ENCODE data around the gene FGD5.

The FGD5 gene

DNA sequence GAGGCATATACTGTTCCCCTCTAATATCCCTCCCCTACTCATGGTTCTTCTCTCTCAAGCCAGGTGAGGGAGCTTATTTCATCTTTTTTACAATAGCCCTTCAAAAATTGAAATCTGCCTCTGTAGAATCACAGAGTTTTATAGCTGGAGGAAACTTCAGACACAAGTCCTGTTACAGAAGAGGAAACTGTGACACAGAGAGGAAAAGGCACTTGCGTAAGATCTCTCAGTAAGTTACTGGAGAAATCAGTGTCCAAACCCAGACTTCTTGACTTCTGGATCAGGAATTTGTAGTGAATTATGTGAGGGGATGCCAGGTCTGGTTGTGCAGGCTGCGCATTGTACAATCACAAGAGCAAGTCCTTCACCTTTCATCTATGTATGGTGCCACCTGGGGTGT lies 4.6 kb downstream of the FGD5 start:
- H3K27ac ChIP-seq (ENCODE audit: low read length), result no peak overlapping the region
- H3K27me3 ChIP-seq (ENCODE audit: insufficient read depth, low read length), result no peaks in the 10 kb centered on the region

DNA sequence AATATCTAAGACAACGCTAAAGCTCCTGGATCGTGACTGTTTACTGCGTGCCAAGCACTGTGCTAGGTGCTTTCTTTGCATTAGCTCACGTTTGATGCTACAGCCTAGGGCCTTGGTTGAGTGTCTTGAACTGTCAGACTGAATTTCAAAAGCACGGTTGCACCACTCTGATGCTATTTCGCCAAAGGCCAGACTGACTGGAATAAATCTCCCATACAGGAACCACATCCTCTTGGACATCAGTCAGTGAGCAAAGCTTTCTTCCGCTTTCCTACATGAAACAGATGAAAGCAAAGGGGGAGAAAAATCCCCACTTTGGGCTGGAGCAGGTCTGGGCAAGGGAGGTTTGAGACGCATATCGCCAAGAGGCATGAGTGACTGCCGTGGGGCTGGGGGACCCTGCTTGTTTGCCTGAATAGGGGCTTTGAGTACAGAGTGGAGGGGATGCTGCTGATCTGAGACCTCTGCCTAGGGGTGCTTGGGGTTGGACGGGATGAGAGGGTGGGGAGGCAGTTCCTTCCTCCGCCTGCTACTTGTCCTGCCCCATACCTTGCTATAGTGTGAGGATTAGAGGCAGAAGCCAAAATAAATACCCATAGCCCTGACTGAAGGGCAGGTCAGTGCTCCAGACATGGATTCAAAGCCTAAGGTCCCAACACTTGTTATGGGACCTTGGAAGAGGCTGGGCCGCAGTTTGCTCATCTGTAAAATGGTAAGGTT lies 5.3 kb downstream of the FGD5 start:
- Histone ChIP-seq H3K27me3 (ENCODE audit: insufficient read depth, low read length) (no peaks in the 10 kb centered on the region), H3K27ac (ENCODE audit: low read length) (no peak overlapping the region)

More for the DNA sequence above, 4.6 kb downstream of the FGD5 start:
- H3K4me1 ChIP-seq (ENCODE audit: insufficient read depth, low read length), result peaks cover 14% of the 10 kb centered on the region
- H3K4me3 ChIP-seq (ENCODE audit: low read length), result no peak overlapping the region
- H3K9ac ChIP-seq (ENCODE audit: low read depth, low read length), result no peak overlapping the region
- no peaks in the 10 kb centered on the region for H3K36me3 ChIP-seq (ENCODE audit: insufficient read depth, low read depth, low read length)
- no peaks in the 10 kb centered on the region for H3K9me3 ChIP-seq (ENCODE audit: insufficient read depth, low read depth, low read length)

DNA sequence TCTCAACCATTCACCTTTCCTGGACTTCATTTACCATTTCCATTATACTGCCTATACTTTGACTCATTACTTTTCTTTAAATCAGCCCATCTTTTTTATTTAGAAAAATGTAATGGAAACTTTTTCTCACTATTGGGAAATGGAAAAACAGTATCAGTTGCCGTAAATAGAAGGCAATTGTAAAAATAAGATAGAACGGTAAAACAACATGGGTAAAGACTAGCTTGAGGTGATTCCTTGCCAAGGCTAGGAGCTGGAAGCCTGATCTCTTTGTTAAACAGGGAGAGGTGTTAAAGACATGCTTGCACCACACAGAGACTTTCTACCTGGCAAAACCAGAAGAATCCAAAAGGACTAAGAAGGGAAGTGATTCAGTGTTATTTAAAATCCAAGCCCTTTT lies 5.9 kb downstream of the FGD5 start:
- H3K27me3 ChIP-seq (ENCODE audit: insufficient read depth, low read length), result no peaks in the 10 kb centered on the region
- H3K27ac ChIP-seq (ENCODE audit: low read length), result no peak overlapping the region
- peaks cover 14% of the 10 kb centered on the region for H3K4me1 ChIP-seq (ENCODE audit: insufficient read depth, low read length)
- H3K9me3 ChIP-seq (ENCODE audit: insufficient read depth, low read depth, low read length), result no peaks in the 10 kb centered on the region
- H3K36me3 ChIP-seq (ENCODE audit: insufficient read depth, low read depth, low read length), result no peaks in the 10 kb centered on the region
- no peak overlapping the region for H3K9ac ChIP-seq (ENCODE audit: low read depth, low read length)
- H3K4me3 ChIP-seq (ENCODE audit: low read length), result no peak overlapping the region

More for the DNA sequence above, 5.3 kb downstream of the FGD5 start:
- H3K9me3 ChIP-seq (ENCODE audit: insufficient read depth, low read depth, low read length), result no peaks in the 10 kb centered on the region
- H3K4me3 ChIP-seq (ENCODE audit: low read length), result no peak overlapping the region
- peaks cover 14% of the 10 kb centered on the region for H3K4me1 ChIP-seq (ENCODE audit: insufficient read depth, low read length)
- H3K36me3 ChIP-seq (ENCODE audit: insufficient read depth, low read depth, low read length), result no peaks in the 10 kb centered on the region
- no peak overlapping the region for H3K9ac ChIP-seq (ENCODE audit: low read depth, low read length)

DNA sequence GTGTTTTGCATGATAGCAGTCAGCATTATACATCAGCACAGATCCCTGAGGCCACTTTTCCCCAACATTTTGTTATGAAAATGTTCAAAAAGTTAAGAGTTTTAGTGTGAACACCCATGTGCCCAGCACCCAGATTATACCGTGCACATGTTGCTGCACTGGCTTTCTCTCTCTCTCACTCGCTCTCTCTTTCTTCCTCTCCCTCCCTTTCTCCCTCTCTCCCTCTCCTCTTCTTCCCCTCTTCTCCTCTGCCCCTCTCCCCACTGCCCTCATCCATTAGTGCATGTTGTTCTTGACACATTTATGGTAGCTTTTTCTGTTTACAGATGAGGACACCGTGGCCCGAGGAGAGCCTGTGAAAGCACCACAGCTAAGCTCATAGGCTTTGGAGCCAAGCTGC lies 7.3 kb downstream of the FGD5 start:
- Histone ChIP-seq H3K27ac (ENCODE audit: low read length) (no peak overlapping the region), H3K9me3 (ENCODE audit: insufficient read depth, low read depth, low read length) (no peaks in the 10 kb centered on the region), H3K4me1 (ENCODE audit: insufficient read depth, low read length) (peaks cover 20% of the 10 kb centered on the region), H3K27me3 (ENCODE audit: insufficient read depth, low read length) (no peaks in the 10 kb centered on the region), H3K4me3 (ENCODE audit: low read length) (no peak overlapping the region), H3K9ac (ENCODE audit: low read depth, low read length) (no peak overlapping the region), H3K36me3 (ENCODE audit: insufficient read depth, low read depth, low read length) (no peaks in the 10 kb centered on the region)

DNA sequence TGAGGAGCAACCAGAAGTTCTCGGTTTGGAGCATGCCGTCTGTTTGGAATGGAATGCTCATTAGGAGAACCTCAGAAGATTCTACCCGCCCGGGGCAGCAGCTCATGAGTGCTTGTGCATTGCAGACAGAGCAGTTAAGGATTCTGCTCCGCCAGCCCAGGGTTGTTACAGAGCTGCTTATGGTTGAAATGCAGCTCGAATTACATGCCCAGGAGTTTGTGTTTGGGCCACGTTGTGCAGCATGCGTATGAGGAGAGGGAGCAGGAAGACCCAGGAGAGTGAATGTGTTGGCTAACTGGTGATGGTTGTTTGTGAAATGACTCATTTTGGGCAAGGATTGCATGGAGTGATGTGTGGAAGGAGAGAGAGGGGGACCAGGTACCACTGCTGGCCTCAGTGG lies 9.0 kb downstream of the FGD5 start:
- Histone ChIP-seq H3K9ac (ENCODE audit: low read depth, low read length) (no peak overlapping the region), H3K4me3 (ENCODE audit: low read length) (no peak overlapping the region), H3K27ac (ENCODE audit: low read length) (no peak overlapping the region), H3K4me1 (ENCODE audit: insufficient read depth, low read length) (peaks cover 12% of the 10 kb centered on the region; the same call in 1 of the 2 replicates), H3K36me3 (ENCODE audit: insufficient read depth, low read depth, low read length) (no peaks in the 10 kb centered on the region), H3K9me3 (ENCODE audit: insufficient read depth, low read depth, low read length) (no peaks in the 10 kb centered on the region), H3K27me3 (ENCODE audit: insufficient read depth, low read length) (no peaks in the 10 kb centered on the region)

DNA sequence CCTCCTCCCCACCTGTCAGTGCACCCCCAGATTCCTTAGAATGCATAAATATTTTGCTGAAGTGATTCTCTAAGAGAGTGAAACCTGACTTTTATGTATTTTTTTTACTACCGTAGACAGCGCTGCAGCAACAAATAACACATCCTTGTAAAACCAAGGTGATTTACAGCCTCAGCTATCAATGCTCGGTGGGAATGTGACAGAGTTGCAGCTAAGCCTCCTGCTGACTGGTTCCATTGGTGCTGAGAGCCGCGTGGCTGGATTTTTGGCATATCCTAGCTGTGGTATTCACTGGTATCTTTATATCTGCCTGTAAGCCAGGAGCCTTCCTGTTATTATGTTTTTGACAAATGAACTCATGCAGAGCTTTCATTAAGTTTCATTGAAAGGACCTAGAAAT lies 11.0 kb downstream of the FGD5 start:
- H3K9me3 ChIP-seq (ENCODE audit: insufficient read depth, low read depth, low read length), result no peaks in the 10 kb centered on the region
- H3K27me3 ChIP-seq (ENCODE audit: insufficient read depth, low read length), result no peaks in the 10 kb centered on the region
- no peak overlapping the region for H3K9ac ChIP-seq (ENCODE audit: low read depth, low read length)
- H3K4me1 ChIP-seq (ENCODE audit: insufficient read depth, low read length), result peaks cover 6% of the 10 kb centered on the region; the same call in 1 of the 2 replicates
- H3K27ac ChIP-seq (ENCODE audit: low read length), result no peak overlapping the region
- H3K4me3 ChIP-seq (ENCODE audit: low read length), result no peak overlapping the region
- no peaks in the 10 kb centered on the region for H3K36me3 ChIP-seq (ENCODE audit: insufficient read depth, low read depth, low read length)

DNA sequence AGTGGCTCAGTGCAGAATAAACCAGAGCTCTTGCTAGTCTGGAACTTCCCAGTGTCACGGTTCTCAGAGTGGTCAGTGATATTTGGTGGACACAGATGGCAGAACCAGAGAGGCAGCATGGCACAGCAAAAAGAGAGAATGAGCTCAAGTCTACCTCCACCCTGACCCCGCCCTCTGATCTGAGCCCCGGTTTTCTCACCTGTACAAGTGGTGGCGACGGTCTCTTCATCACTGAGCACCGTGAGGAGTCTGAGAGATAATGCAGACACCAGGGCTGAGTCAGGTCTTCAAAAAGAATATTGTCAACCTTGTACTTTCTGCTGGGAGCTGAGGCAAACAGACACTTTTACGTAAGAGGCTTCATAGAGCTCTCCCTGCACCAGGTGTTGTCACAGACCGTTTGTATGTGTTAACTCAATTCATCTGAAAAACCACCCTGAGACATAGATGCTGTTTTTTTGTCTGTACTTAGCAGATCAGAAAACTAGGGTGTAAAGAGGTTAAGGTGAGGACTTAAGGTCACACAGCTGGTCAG lies 13.2 kb downstream of the FGD5 start:
- Histone ChIP-seq H3K36me3 (ENCODE audit: insufficient read depth, low read depth, low read length) (no peaks in the 10 kb centered on the region), H3K9ac (ENCODE audit: low read depth, low read length) (no peak overlapping the region), H3K27me3 (ENCODE audit: insufficient read depth, low read length) (no peaks in the 10 kb centered on the region), H3K4me3 (ENCODE audit: low read length) (no peak overlapping the region), H3K27ac (ENCODE audit: low read length) (no peak overlapping the region), H3K4me1 (ENCODE audit: insufficient read depth, low read length) (peaks cover 6% of the 10 kb centered on the region; the same call in 1 of the 2 replicates), H3K9me3 (ENCODE audit: insufficient read depth, low read depth, low read length) (no peaks in the 10 kb centered on the region)

DNA sequence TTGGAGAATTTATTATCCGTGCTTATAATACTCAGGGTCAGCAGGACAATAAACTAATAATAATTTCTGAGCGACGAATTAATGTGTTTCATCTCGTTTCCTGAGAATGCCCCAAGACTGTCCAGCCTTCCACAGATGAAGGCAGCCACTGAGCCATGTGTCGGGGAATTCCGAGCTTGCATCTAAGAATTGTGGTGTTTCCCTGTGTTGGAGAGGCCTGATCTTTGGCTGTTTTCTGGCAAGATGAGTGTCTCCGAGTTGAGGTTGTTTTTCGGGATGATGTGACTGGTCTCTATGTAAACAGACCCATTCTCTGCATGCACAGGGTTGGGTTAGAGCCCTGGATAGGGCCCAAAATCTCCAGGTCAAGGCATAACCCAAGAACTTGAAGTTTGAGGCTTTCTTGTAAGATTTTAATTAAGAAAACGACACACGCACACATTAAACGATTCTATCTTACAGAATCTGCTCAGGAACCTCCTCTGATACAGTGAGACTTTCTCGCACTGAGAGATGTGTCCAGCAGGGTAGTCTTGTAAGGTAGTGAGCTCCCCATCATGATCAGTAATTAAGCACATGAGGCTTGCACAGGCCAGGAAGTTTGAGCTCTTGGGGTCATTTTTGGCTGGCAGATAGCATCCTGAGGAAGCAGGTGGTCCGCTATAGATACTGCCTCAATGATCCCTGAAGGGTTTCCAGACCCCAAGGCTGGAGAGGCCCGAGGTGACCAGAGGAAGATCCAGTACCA lies 14.4 kb downstream of the FGD5 start:
- Histone ChIP-seq H3K4me3 (ENCODE audit: low read length) (no peak overlapping the region), H3K27ac (ENCODE audit: low read length) (no peak overlapping the region), H3K27me3 (ENCODE audit: insufficient read depth, low read length) (no peaks in the 10 kb centered on the region), H3K9ac (ENCODE audit: low read depth, low read length) (no peak overlapping the region), H3K36me3 (ENCODE audit: insufficient read depth, low read depth, low read length) (no peaks in the 10 kb centered on the region), H3K4me1 (ENCODE audit: insufficient read depth, low read length) (peaks cover 6% of the 10 kb centered on the region; the same call in 1 of the 2 replicates), H3K9me3 (ENCODE audit: insufficient read depth, low read depth, low read length) (no peaks in the 10 kb centered on the region)

DNA sequence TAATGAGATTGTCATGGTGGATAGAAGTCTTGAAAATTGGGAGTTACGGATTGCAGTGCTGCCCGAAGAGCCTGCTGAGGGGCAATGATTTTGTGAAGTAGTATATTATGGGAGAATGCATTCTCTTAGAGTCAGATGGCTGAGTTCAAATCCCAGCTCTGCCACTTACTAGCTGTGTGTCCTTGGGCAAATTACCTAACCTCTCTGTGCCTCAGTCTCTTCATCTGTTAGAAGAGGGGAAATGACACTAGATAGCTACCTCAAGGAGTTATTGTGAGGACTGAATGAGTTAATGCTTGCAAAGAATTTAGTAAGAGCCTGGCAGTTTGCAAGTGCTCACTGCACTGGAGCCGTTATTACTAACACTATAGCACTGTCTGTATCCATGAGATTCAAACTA lies 15.4 kb downstream of the FGD5 start:
- Histone ChIP-seq H3K9me3 (ENCODE audit: insufficient read depth, low read depth, low read length) (no peaks in the 10 kb centered on the region), H3K4me1 (ENCODE audit: insufficient read depth, low read length) (peaks cover 10% of the 10 kb centered on the region; the same call in 1 of the 2 replicates)

DNA sequence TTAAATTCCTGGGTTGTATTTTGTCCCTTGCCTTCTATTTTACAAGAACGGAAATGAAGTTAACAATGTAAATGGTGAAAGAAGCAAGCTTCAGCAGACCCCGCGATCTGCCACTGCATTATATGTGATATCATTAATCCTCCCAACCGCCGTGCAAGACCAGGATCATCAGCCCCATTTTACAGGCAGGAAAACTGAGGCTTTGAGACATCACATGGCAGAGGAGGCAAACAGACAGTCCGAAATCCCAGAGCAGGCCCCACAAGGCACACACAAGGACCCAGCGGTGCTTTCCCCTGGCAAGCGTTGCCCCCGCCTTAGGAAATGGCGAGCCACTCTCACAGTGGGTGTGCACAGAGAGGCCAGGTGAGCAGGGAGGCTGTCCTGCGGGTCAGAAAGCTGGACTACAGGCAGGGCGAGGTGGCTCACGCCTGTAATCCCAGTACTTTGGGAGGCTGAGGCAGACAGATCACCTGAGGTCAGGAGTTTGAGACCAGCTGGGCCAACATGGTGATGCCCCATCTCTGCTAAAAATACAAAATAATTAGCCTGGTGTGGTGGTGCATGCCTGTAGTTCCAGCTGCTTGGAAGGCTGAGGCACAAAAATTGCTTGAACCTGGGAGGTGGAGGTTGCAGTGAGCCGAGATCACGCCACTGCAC lies 16.2 kb downstream of the FGD5 start:
- Histone ChIP-seq H3K27me3 (ENCODE audit: insufficient read depth, low read length) (no peaks in the 10 kb centered on the region), H3K4me3 (ENCODE audit: low read length) (no peak overlapping the region)

More for the DNA sequence above, 15.4 kb downstream of the FGD5 start:
- no peaks in the 10 kb centered on the region for H3K36me3 ChIP-seq (ENCODE audit: insufficient read depth, low read depth, low read length)
- no peak overlapping the region for H3K9ac ChIP-seq (ENCODE audit: low read depth, low read length)
- no peak overlapping the region for H3K4me3 ChIP-seq (ENCODE audit: low read length)
- no peaks in the 10 kb centered on the region for H3K27me3 ChIP-seq (ENCODE audit: insufficient read depth, low read length)
- no peak overlapping the region for H3K27ac ChIP-seq (ENCODE audit: low read length)

DNA sequence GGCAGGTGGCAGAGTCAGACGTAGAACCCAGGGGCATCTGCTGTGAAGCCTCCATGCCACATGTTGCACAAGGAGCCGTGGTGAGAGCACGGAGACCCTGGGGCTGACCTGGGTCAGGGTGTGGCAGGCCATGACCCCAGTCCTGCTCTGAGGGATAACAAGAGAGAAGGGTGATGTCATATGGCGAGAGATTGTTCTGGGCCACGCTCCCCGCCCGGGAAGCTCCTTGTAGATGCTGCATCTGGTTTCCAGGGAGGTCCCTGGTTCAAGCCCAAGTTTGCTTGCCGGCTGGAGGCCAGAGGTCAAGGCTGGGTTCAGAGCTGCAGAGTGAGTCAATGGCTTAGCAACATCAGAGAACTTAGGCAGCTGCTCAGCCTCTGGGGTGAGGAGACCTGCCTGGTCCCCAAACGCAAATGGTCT lies 17.3 kb downstream of the FGD5 start:
- Histone ChIP-seq H3K9ac (ENCODE audit: low read depth, low read length) (no peak overlapping the region), H3K27me3 (ENCODE audit: insufficient read depth, low read length) (no peaks in the 10 kb centered on the region), H3K4me1 (ENCODE audit: insufficient read depth, low read length) (peaks cover 6% of the 10 kb centered on the region; the same call in 1 of the 2 replicates), H3K4me3 (ENCODE audit: low read length) (no peak overlapping the region), H3K36me3 (ENCODE audit: insufficient read depth, low read depth, low read length) (no peaks in the 10 kb centered on the region), H3K9me3 (ENCODE audit: insufficient read depth, low read depth, low read length) (no peaks in the 10 kb centered on the region), H3K27ac (ENCODE audit: low read length) (no peak overlapping the region)

More for the DNA sequence above, 16.2 kb downstream of the FGD5 start:
- Histone ChIP-seq H3K4me1 (ENCODE audit: insufficient read depth, low read length) (peaks cover 12% of the 10 kb centered on the region; the same call in 1 of the 2 replicates), H3K36me3 (ENCODE audit: insufficient read depth, low read depth, low read length) (no peaks in the 10 kb centered on the region), H3K9me3 (ENCODE audit: insufficient read depth, low read depth, low read length) (no peaks in the 10 kb centered on the region), H3K9ac (ENCODE audit: low read depth, low read length) (no peak overlapping the region), H3K27ac (ENCODE audit: low read length) (no peak overlapping the region)
